HepG2 (cell line): ENCODE results near the gene PKP3. TPM values are rescaled to one million over a fixed set of nuclear protein-coding genes. Genes with fewer than 3 reads are reported as not detected.
A peak's percentile ranks its signal among the peaks of the same experiment; 100 is the strongest.

Experiments
- ATAC-seq: fragments of 200-7000 bp; cut with Tn5 transposase; 3 replicates; pipeline ENCODE4 v1.9.1; 2020; ENCODE audit warnings: mild to moderate bottlenecking, moderate library complexity
- BruUV-seq: library from RNA; stranded (reverse); fragments of 400-500 nt; replicated peaks from 2 replicates; lab custom pipeline; 2021; lab: Mats Ljungman, UMichigan
- CTCF ChIA-PET: fragments of 300-600 bp; formaldehyde crosslinking; extraction: SDS; loops from one replicate; lab custom pipeline; 2021; ENCODE audit warnings: low total read pairs, inconsistent platforms, low intra/inter-chr PET ratio; lab: Yijun Ruan, JAX
- POLR2A ChIA-PET: fragments of 350-600 bp; sonication (Branson Sonifier 250); formaldehyde crosslinking; loops from one replicate; lab custom pipeline; 2020; ENCODE audit warnings: antibody characterized with exemption, inconsistent platforms; lab: Yijun Ruan, JAX
- DNase-seq: peaks from one replicate; pipeline ENCODE4 v3.0.0-alpha.2; 2015; ENCODE audit warnings: low spot score
- FAIRE-seq: peaks from 3 replicates; lab custom pipeline; 2011; peaks lifted over from hg19 to GRCh38; lab: Jason Lieb, UNC
- H2AFZ ChIP-seq: one replicate; pipeline ENCODE4 v1.6.1; 2011; ENCODE audit warnings: low read length, inconsistent platforms
- H3K27ac ChIP-seq: fragments of 300-600 bp; 3 replicates; pipeline ENCODE4 v1.8.0; 2011; ENCODE audit warnings: mixed run types, mild to moderate bottlenecking, mixed read lengths, low read length, inconsistent platforms; ENCODE audit not compliant: insufficient read depth; ENCODE audit errors: extremely low read length
- H3K27me3 ChIP-seq, 2 experiments: fragments of 200-600 bp in 1 of 2; 2 replicates in 1 of 2; 3 replicates in 1 of 2; pipeline versions ENCODE4 v1.6.0 to v1.8.0; 2011; ENCODE audit warnings: low read length in 2 of 2, mild to moderate bottlenecking in 2 of 2, moderate library complexity in 2 of 2, inconsistent platforms in 1 of 2; ENCODE audit not compliant: insufficient read depth in 2 of 2, control insufficient read depth in 1 of 2
- H3K36me3 ChIP-seq, 2 experiments: fragments of 200-600 bp in 1 of 2; replicated peaks in 1 of 2; 2 replicates in 1 of 2; 3 replicates in 1 of 2; pipeline versions ENCODE4 v1.5.1 to v1.8.0; 2011; ENCODE audit warnings: low read length in 2 of 2, inconsistent platforms in 1 of 2; ENCODE audit not compliant: insufficient read depth in 2 of 2, control insufficient read depth in 1 of 2
- H3K4me1 ChIP-seq: 2 replicates; pipeline ENCODE4 v1.5.1; 2012; ENCODE audit warnings: low read length, inconsistent platforms; ENCODE audit not compliant: insufficient read depth
- H3K4me2 ChIP-seq: 2 replicates; pipeline ENCODE4 v1.6.0; 2011; ENCODE audit warnings: low read depth, low read length, inconsistent platforms
- H3K4me3 ChIP-seq, 3 experiments: fragments of 200-600 bp in 1 of 3; sonication (generic), shearing (Covaris generic) in 1 of 3; replicated peaks in 1 of 3; 2 replicates each; pipeline ENCODE4 v1.5.1; 2011 to 2016; ENCODE audit warnings: low read length in 3 of 3, inconsistent platforms in 2 of 3, low read depth in 2 of 3, mild to moderate bottlenecking in 2 of 3, control low read depth in 1 of 3, mixed read lengths in 1 of 3; ENCODE audit not compliant: insufficient read depth in 1 of 3
- H3K79me2 ChIP-seq: one replicate; pipeline ENCODE4 v1.6.1; 2011; ENCODE audit warnings: low read length, inconsistent platforms; ENCODE audit not compliant: insufficient read depth
- H3K9ac ChIP-seq: 2 replicates; pipeline ENCODE4 v1.6.0; 2011; ENCODE audit warnings: mild to moderate bottlenecking, low read depth, low read length, inconsistent platforms; ENCODE audit not compliant: insufficient read depth
- H3K9me3 ChIP-seq: 2 replicates; pipeline ENCODE4 v1.5.1; 2012; ENCODE audit warnings: mild to moderate bottlenecking, low read length
- H4K20me1 ChIP-seq: 2 replicates; pipeline ENCODE4 v1.6.0; 2011; ENCODE audit warnings: inconsistent platforms, mild to moderate bottlenecking, low read length, moderate library complexity; ENCODE audit not compliant: insufficient read depth
- ARNT ChIP-seq: fragments of 450-650 bp; IDR thresholded peaks from 2 replicates; pipeline ENCODE4 v1.6.1; 2017
- CCDC6 ChIP-seq: sonication (generic); formaldehyde crosslinking; IDR thresholded peaks from 2 replicates; pipeline ENCODE4 v1.8.1; 2022; ENCODE audit warnings: mild to moderate bottlenecking, missing genetic modification reagents, moderate library complexity
- ETV5 ChIP-seq: IDR thresholded peaks from 2 replicates; pipeline ENCODE4 v1.6.1; 2018; ENCODE audit warnings: missing biosample characterization, missing genetic modification reagents, inconsistent platforms, borderline replicate concordance
- FOXK1 ChIP-seq: sonication (generic); formaldehyde crosslinking; IDR thresholded peaks from 2 replicates; pipeline ENCODE4 v1.4.0; 2020; ENCODE audit warnings: low read depth, missing genetic modification reagents, borderline replicate concordance
- HNRNPK ChIP-seq: fragments of 200-400 bp; formaldehyde crosslinking; IDR thresholded peaks from 2 replicates; pipeline ENCODE4 v1.6.1; 2018; ENCODE audit warnings: low read length, low read depth, moderate library complexity, mild to moderate bottlenecking; ENCODE audit not compliant: poor library complexity, severe bottlenecking
- MAFK ChIP-seq, 2 experiments: IDR thresholded peaks in 1 of 2; conservative IDR thresholded peaks in 1 of 2; 2 replicates each; pipeline ENCODE4 v1.6.1; 2011; ENCODE audit warnings: improper control_type of control experiment in 2 of 2, low read length in 2 of 2
- MYNN ChIP-seq: sonication (generic); formaldehyde crosslinking; IDR thresholded peaks from 2 replicates; pipeline ENCODE4 v1.4.0; 2020; ENCODE audit warnings: mild to moderate bottlenecking, low read depth, missing genetic modification reagents
- NR3C1 ChIP-seq: sonication (generic); formaldehyde crosslinking; IDR thresholded peaks from 2 replicates; pipeline ENCODE4 v1.4.0; 2020; ENCODE audit warnings: missing genetic modification reagents
- ZNF10 ChIP-seq: sonication (generic); formaldehyde crosslinking; IDR thresholded peaks from 2 replicates; pipeline ENCODE4 v1.4.0; 2020; ENCODE audit warnings: mild to moderate bottlenecking, low read depth, missing genetic modification reagents, borderline replicate concordance
- ZNF670 ChIP-seq: sonication (generic); formaldehyde crosslinking; IDR thresholded peaks from 2 replicates; pipeline ENCODE4 v1.8.0; 2022; ENCODE audit warnings: mild to moderate bottlenecking, missing genetic modification reagents, borderline replicate concordance
- ZNF749 ChIP-seq: sonication (generic); formaldehyde crosslinking; IDR thresholded peaks from 2 replicates; pipeline ENCODE4 v1.8.0; 2022; ENCODE audit warnings: mild to moderate bottlenecking, missing genetic modification reagents, moderate library complexity, borderline replicate concordance
- WGBS: methylation state at CpG from one replicate; pipeline ENCODE4 v1.1.6; 2017; ENCODE audit warnings: low lambda C conversion rate; 5-methylcytosine and 5-hydroxymethylcytosine counted together
- in situ Hi-C: cut with HindIII; loops from 2 replicates; pipeline ENCODE4 v1.10.0; 2017; ENCODE audit warnings: low pct_unique_long_range_greater_than_20kb; ENCODE audit not compliant: extremely low pct_ligation_motif_present
- intact Hi-C: fragments of 100-400 bp; cut with micrococcal nuclease; formaldehyde crosslinking; loops from one replicate; pipeline ENCODE4 v1.10.0; 2022; ENCODE audit not compliant: unreplicated experiment
- polyA plus RNA-seq, 8 experiments: library from polyadenylated mRNA; depleted of rRNA in 3 of 8; stranded (reverse) in 7 of 8; unstranded in 1 of 8; fragments of >200 nt; fragmentation: Illumina TruSeq in 4 of 8; extraction: Trizol in 4 of 8; gene quantifications; 2 replicates each; pipeline versions ENCODE4 v1.2.1 to v1.2.3, GENCODE V29; 2011 to 2016; ENCODE audit warnings: low read depth in 4 of 8, missing spikeins in 1 of 8, mixed read lengths in 1 of 8; ENCODE audit not compliant: insufficient read depth in 1 of 8
- total RNA-seq, 5 experiments: library from RNA; depleted of rRNA; stranded (reverse); fragments of >200 nt; fragmentation: Illumina TruSeq; extraction: Trizol; gene quantifications; 2 replicates each; pipeline ENCODE4 v1.2.3, GENCODE V29; 2016; ENCODE audit warnings: low read depth in 1 of 5
- TF ChIP-seq, protein P1 (sequence below): sonication (generic); formaldehyde crosslinking; IDR thresholded peaks from 2 replicates; pipeline ENCODE4 v1.5.1; 2020; ENCODE audit warnings: missing genetic modification reagents, mild to moderate bottlenecking, borderline replicate concordance
- TF ChIP-seq, protein P2 (sequence below): sonication (generic); formaldehyde crosslinking; IDR thresholded peaks from 2 replicates; pipeline ENCODE4 v1.5.1; 2020; ENCODE audit warnings: mild to moderate bottlenecking, missing genetic modification reagents, moderate library complexity
- TF ChIP-seq, protein P3 (sequence below): sonication (generic); formaldehyde crosslinking; IDR thresholded peaks from 2 replicates; pipeline ENCODE4 v1.4.0; 2020; ENCODE audit warnings: mild to moderate bottlenecking, missing genetic modification reagents
- TF ChIP-seq, protein P4 (sequence below): sonication (generic); formaldehyde crosslinking; IDR thresholded peaks from 2 replicates; pipeline ENCODE4 v1.4.0; 2020; ENCODE audit warnings: mild to moderate bottlenecking, missing genetic modification reagents

Gene PKP3
- total and polyA plus RNA-seq, 2 of the 13 experiments (the other 11 are each of a cell fraction or from before 2014, with no cell fraction given), result 18.0 to 28.7 TPM

DNA sequence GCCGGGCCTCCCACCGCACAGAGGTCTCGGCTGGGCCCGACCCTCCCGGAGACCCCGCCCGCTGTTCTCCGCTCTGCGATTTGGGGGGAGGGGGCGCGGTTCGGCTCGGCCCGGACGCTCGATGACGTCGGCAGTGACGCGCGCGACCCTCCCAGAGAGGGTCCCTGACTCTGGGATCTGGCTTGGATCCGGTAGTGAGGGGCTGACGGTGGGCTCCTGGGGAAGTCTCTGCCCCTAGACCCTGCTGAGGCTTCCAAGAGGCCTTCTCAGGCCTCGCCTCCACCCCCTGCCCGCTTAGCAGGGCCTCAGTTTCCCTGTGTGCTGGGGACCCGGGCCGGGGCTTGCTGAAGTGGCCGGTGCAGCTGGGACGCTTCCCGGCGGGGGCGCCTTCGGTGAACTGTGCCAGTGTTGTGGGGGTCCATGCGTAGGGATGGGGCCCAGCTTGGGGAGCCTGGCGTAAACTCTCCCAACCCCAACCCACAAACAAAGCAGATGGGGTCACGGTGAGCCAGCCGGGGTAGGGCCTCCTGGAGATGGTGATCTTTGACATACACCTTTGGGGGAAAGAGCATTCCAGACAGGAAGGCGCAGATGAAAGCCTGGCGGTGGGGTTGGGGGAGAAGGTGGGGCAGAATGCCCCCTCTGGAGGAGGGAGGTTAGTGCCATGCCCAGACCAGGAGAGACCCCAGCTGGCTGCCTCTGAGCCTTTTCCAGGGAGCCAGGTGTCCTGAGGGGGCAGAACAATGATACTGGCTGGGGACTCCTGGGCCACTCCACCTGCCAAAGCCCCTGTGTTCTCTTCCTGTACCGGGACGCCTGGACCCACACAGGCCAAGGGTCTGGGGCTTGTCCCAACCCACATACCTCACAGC, 23.7 kb upstream of the PKP3 start:
- FAIRE-seq, result no peak
- in situ Hi-C loops (no loop called here), intact Hi-C loops (no loop called here)
- CTCF ChIA-PET, result no interaction called here
- H4K20me1 ChIP-seq, result 0 out of 2 replicates have a peak, but pooled peaks cover 4% of the 10 kb centered on the region
- DNase-seq, result no peak
- H3K79me2 ChIP-seq, result no peaks in the 10 kb centered on the region
- 32% methylated on average over 7 of the region's 42 CpGs for WGBS
- peak overlapping the region; percentile 64 for H3K9ac ChIP-seq
- peaks cover 6 to 23% of the 10 kb centered on the region in 2 experiments; a peak in 4 of 5 replicates for H3K27me3 ChIP-seq
- H3K27ac ChIP-seq, result no peak overlapping the region
- no peak overlapping the region for H2AFZ ChIP-seq
- peak overlapping the region; percentile 53 to 83 (median 63) for H3K4me3 ChIP-seq
- POLR2A ChIA-PET, result interaction anchor here (1.0 to 1.9 kb wide), 2 partner anchors 75 to 164 kb away, joined by 4 to 5 read pairs; partner anchors contain the start of genes BET1L and RIC8A
- peaks cover 0 to 7% of the 10 kb centered on the region in 2 experiments; a peak in 2 of 5 replicates for H3K36me3 ChIP-seq
- H3K4me1 ChIP-seq, result peaks cover 56% of the 10 kb centered on the region
- peak overlapping the region; percentile 90 for H3K4me2 ChIP-seq
- ATAC-seq, result no peak
- no peaks in the 10 kb centered on the region for H3K9me3 ChIP-seq
- BruUV-seq, result TSS peak; percentile 63
- TF ChIP-seq HNRNPK (no peak), NR3C1 (CRISPR knock-in tag) (no peak), ZNF670 (CRISPR knock-in tag) (0 out of 2 replicates have a peak, but pooled peaks have one; percentile 33), ARNT (no peak), MYNN (CRISPR knock-in tag) (no peak), ZNF10 (CRISPR knock-in tag) (no peak), ZNF749 (0 out of 2 replicates have a peak, but pooled peaks have one; percentile 30), FOXK1 (CRISPR knock-in tag) (no peak), MAFK (conservative IDR thresholded peaks at IDR 0.05 in 1 of 2, IDR thresholded peaks at IDR 0.05 in 1 of 2; ENCODE audit: low read length in 2 of 2) (no peak), ETV5 (CRISPR knock-in tag) (no peak), CCDC6 (CRISPR knock-in tag) (no peak)
- TF ChIP-seq, protein P1, sequence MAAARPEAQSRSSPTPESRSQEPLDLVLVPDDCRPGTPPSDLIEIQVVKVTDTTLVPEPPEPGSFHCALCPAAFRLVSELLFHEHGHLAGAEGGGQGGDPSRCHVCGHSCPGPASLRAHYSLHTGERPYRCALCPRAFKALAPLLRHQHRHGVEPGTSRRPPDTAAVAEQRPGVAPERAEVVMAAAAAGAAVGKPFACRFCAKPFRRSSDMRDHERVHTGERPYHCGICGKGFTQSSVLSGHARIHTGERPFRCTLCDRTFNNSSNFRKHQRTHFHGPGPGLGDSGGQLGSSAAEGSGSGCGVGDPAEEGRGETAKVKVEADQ (CRISPR knock-in tag), result no peak
- TF ChIP-seq, protein P2, sequence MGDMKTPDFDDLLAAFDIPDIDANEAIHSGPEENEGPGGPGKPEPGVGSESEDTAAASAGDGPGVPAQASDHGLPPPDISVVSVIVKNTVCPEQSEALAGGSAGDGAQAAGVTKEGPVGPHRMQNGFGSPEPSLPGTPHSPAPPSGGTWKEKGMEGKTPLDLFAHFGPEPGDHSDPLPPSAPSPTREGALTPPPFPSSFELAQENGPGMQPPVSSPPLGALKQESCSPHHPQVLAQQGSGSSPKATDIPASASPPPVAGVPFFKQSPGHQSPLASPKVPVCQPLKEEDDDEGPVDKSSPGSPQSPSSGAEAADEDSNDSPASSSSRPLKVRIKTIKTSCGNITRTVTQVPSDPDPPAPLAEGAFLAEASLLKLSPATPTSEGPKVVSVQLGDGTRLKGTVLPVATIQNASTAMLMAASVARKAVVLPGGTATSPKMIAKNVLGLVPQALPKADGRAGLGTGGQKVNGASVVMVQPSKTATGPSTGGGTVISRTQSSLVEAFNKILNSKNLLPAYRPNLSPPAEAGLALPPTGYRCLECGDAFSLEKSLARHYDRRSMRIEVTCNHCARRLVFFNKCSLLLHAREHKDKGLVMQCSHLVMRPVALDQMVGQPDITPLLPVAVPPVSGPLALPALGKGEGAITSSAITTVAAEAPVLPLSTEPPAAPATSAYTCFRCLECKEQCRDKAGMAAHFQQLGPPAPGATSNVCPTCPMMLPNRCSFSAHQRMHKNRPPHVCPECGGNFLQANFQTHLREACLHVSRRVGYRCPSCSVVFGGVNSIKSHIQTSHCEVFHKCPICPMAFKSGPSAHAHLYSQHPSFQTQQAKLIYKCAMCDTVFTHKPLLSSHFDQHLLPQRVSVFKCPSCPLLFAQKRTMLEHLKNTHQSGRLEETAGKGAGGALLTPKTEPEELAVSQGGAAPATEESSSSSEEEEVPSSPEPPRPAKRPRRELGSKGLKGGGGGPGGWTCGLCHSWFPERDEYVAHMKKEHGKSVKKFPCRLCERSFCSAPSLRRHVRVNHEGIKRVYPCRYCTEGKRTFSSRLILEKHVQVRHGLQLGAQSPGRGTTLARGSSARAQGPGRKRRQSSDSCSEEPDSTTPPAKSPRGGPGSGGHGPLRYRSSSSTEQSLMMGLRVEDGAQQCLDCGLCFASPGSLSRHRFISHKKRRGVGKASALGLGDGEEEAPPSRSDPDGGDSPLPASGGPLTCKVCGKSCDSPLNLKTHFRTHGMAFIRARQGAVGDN, result peak; percentile 59
- TF ChIP-seq, protein P3, sequence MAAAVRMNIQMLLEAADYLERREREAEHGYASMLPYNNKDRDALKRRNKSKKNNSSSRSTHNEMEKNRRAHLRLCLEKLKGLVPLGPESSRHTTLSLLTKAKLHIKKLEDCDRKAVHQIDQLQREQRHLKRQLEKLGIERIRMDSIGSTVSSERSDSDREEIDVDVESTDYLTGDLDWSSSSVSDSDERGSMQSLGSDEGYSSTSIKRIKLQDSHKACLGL (CRISPR knock-in tag), result no peak
- TF ChIP-seq, protein P4, sequence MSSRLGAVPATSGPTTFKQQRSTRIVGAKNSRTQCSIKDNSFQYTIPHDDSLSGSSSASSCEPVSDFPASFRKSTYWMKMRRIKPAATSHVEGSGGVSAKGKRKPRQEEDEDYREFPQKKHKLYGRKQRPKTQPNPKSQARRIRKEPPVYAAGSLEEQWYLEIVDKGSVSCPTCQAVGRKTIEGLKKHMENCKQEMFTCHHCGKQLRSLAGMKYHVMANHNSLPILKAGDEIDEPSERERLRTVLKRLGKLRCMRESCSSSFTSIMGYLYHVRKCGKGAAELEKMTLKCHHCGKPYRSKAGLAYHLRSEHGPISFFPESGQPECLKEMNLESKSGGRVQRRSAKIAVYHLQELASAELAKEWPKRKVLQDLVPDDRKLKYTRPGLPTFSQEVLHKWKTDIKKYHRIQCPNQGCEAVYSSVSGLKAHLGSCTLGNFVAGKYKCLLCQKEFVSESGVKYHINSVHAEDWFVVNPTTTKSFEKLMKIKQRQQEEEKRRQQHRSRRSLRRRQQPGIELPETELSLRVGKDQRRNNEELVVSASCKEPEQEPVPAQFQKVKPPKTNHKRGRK (CRISPR knock-in tag), result no peak
